Transverse colon (tissue), 4 donors: ENCODE measurements around the gene RDH5. TPM values are rescaled to one million over a fixed set of nuclear protein-coding genes. Genes with fewer than 3 reads are reported as not detected.

Experiments used
- DNase-seq: peaks from one replicate; pipeline ENCODE4 v3.0.0-alpha.2; 2019
- H3K27ac ChIP-seq, 4 donors: fragments of 200-600 bp; sonication (generic); 2 replicates each; pipeline ENCODE4 v1.5.1; 2016 to 2018; ENCODE audit warnings: inconsistent platforms in 4 of 4
- H3K27me3 ChIP-seq: fragments of 200-600 bp; sonication (generic); 2 replicates; pipeline ENCODE4 v1.5.1; 2017; ENCODE audit warnings: inconsistent platforms
- H3K36me3 ChIP-seq, 4 donors: fragments of 200-600 bp; sonication (generic); 2 replicates each; pipeline ENCODE4 v1.5.1; 2017 to 2019; ENCODE audit warnings: inconsistent platforms in 4 of 4
- H3K4me1 ChIP-seq, 4 donors: fragments of 200-600 bp; sonication (generic); 2 replicates each; pipeline ENCODE4 v1.5.1; 2017 to 2020; ENCODE audit warnings: inconsistent platforms in 4 of 4
- H3K4me3 ChIP-seq, 4 donors: fragments of 200-600 bp; sonication (generic); 1 replicate in 1 of 4; 2 replicates in 3 of 4; pipeline versions ENCODE4 v1.5.1 to v1.6.1; 2017 to 2019; ENCODE audit warnings: inconsistent platforms in 4 of 4
- H3K9me3 ChIP-seq, 2 donors: fragments of 200-600 bp; sonication (generic); 2 replicates each; pipeline ENCODE4 v1.5.1; 2017 to 2019; ENCODE audit warnings: inconsistent platforms in 2 of 2
- EP300 ChIP-seq: sonication (generic); formaldehyde crosslinking; IDR thresholded peaks from one replicate; pipeline ENCODE4 v1.6.1; 2017; ENCODE audit warnings: antibody characterized with exemption, low read depth
- POLR2A ChIP-seq: fragments of 450-650 bp; IDR thresholded peaks from one replicate; pipeline ENCODE4 v1.6.1; 2016; ENCODE audit warnings: antibody characterized with exemption, mild to moderate bottlenecking, moderate library complexity
- POLR2AphosphoS5 ChIP-seq, 3 donors: sonication (generic); formaldehyde crosslinking; IDR thresholded peaks; one replicate each; pipeline ENCODE4 v1.6.1; 2016; ENCODE audit warnings: antibody characterized with exemption in 3 of 3
- WGBS, 2 donors: methylation state at CpG; one replicate each; pipeline ENCODE4 v1.1.5; 2018; ENCODE audit warnings: low coverage in 1 of 2; 5-methylcytosine and 5-hydroxymethylcytosine counted together
- in situ Hi-C, 4 donors: fragments of 200-750 bp; cut with MboI; loops; one replicate each; pipeline versions ENCODE4 v1.15.0 to v1.15.1; 2017; ENCODE audit warnings: low sequenced_read_pairs in 3 of 4, low pct_ligation_motif_present in 1 of 4, low pct_unique_long_range_greater_than_20kb in 1 of 4
- intact Hi-C: fragments of 100-400 bp; cut with DNase I; formaldehyde crosslinking; loops from one replicate; pipeline ENCODE4 v1.15.1; 2023; ENCODE audit warnings: low total_unique reads
- total RNA-seq, 4 donors: library from RNA; depleted of rRNA; stranded (reverse); fragments of >200 nt; gene quantifications; one replicate each; pipeline ENCODE4 v1.1.0, GENCODE V29; 2016
- TF ChIP-seq, protein P1 (sequence below), 5 experiments: fragments of 200-600 bp in 3 of 5; fragments of 450-650 bp in 2 of 5; sonication (generic) in 3 of 5; IDR thresholded peaks; 1 replicate in 2 of 5; 2 replicates in 3 of 5; pipeline ENCODE4 v1.5.1; 2016 to 2017; ENCODE audit warnings: antibody characterized with exemption in 5 of 5, inconsistent platforms in 3 of 5, mild to moderate bottlenecking in 2 of 5, moderate library complexity in 1 of 5

RDH5 gene
- total RNA-seq, 4 donors from 2014 or later, result 16.5 to 74.4 (median 58.3) TPM

DNA sequence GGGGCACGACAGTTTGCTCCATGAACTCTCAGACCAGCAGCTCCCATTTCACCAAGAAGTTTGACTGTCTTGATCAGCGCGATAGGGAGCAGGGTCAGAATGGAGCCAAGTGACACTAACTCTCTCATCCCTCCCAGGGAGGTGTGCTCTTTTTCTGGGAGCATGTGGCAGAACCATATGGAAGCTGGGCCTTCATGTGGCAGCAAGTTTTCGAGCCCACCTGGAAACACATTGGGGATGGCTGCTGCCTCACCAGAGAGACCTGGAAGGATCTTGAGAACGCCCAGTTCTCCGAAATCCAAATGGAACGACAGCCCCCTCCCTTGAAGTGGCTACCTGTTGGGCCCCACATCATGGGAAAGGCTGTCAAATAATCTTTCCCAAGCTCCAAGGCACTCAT, 36.5 kb upstream of the RDH5 start:
- Histone ChIP-seq H3K9me3 (no peaks in the 10 kb centered on the region), H3K27me3 (no peaks in the 10 kb centered on the region), H3K27ac (no peak overlapping the region), H3K36me3 (no peaks in the 10 kb centered on the region), H3K4me3 (no peak overlapping the region), H3K4me1 (peaks cover 7 to 26% (median 15%) of the 10 kb centered on the region in 4 donors)
- in situ Hi-C loops (no loop called here), intact Hi-C loops (no loop called here)
- no peak for DNase-seq
- TF ChIP-seq EP300 (no peak), POLR2A (no peak), POLR2AphosphoS5 (IDR thresholded peaks at IDR 0.05) (no peak)
- TF ChIP-seq, protein P1, sequence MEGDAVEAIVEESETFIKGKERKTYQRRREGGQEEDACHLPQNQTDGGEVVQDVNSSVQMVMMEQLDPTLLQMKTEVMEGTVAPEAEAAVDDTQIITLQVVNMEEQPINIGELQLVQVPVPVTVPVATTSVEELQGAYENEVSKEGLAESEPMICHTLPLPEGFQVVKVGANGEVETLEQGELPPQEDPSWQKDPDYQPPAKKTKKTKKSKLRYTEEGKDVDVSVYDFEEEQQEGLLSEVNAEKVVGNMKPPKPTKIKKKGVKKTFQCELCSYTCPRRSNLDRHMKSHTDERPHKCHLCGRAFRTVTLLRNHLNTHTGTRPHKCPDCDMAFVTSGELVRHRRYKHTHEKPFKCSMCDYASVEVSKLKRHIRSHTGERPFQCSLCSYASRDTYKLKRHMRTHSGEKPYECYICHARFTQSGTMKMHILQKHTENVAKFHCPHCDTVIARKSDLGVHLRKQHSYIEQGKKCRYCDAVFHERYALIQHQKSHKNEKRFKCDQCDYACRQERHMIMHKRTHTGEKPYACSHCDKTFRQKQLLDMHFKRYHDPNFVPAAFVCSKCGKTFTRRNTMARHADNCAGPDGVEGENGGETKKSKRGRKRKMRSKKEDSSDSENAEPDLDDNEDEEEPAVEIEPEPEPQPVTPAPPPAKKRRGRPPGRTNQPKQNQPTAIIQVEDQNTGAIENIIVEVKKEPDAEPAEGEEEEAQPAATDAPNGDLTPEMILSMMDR (IDR thresholded peaks at IDR 0.05), result no peak
- WGBS, 2 donors, result 89 to 100% methylated on average over 3 to 7 of the region's 7 CpGs

DNA sequence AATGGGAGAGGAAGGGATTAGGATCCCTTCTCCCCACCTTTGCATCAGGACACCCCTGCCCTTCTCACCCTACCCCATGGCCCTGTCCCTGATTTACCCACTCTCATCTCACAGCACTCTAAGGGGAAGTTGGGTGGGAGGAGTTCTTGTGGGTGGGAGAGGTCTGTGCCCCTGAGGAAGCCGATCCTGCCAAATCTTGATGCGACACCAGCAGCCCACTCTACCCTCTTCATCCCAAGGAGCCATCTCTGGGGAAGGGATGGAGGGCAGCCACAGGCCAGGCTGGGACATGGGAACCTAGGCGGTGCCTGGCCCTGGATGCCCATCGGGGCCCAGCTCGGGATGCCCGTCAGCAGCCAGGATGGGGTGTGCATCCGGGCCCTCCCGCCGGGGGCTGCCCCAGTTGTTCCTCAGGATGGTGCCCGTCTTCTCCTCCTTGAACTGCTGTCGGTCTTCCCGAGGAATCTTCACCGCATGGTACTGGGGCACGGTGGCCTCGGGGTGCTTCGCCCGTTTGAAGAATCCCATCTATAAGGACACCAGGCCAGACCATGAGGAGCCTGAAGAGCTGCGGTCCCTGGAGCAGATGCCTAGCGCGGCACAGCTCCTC, 35.3 kb upstream of the RDH5 start:
- Histone ChIP-seq H3K27me3 (no peaks in the 10 kb centered on the region), H3K27ac (no peak overlapping the region), H3K36me3 (no peaks in the 10 kb centered on the region), H3K4me1 (peaks cover 7 to 26% (median 15%) of the 10 kb centered on the region in 4 donors), H3K4me3 (no peak overlapping the region), H3K9me3 (no peaks in the 10 kb centered on the region)
- TF ChIP-seq EP300 (no peak), POLR2AphosphoS5 (IDR thresholded peaks at IDR 0.05) (no peak), POLR2A (no peak)
- TF ChIP-seq, protein P1 (IDR thresholded peaks at IDR 0.05), result no peak
- DNase-seq, result no peak
- in situ Hi-C loops, result no loop called here
- intact Hi-C loops, result no loop called here
- 94 to 100% methylated on average over 1 to 20 of the region's 20 CpGs for WGBS, 2 donors

DNA sequence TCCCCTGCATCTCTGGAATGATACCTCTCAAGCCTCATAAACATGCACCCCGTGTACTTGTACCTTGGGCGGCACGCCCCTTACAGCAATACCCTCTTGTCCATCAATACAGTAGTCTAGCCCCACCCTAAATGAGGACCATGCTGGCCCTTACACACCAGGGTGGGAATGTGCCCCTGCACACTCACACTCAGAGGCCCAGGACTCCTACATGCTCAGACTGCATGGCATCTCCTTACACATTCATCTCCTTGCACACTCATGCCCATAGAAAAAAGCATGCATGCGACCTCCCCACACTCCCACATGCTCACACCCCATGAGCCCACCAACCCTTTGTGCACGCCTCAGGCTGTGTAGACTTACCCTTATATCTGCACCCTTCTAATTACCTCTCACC, 34.5 kb upstream of the RDH5 start:
- in situ Hi-C loops, result no loop called here
- H3K27me3 ChIP-seq, result no peaks in the 10 kb centered on the region
- H3K9me3 ChIP-seq, result no peaks in the 10 kb centered on the region
- H3K4me1 ChIP-seq, result peaks cover 7 to 26% (median 15%) of the 10 kb centered on the region in 4 donors
- no peak overlapping the region for H3K27ac ChIP-seq
- no peak for TF ChIP-seq EP300
- no peak for TF ChIP-seq POLR2AphosphoS5 (IDR thresholded peaks at IDR 0.05)
- TF ChIP-seq, protein P1 (IDR thresholded peaks at IDR 0.05), result no peak
- no peak for TF ChIP-seq POLR2A
- DNase-seq, result no peak
- H3K36me3 ChIP-seq, result no peaks in the 10 kb centered on the region
- intact Hi-C loops, result no loop called here
- no peak overlapping the region for H3K4me3 ChIP-seq
- WGBS, 2 donors, result 78 to 87% methylated on average over 4 to 5 of the region's 5 CpGs

DNA sequence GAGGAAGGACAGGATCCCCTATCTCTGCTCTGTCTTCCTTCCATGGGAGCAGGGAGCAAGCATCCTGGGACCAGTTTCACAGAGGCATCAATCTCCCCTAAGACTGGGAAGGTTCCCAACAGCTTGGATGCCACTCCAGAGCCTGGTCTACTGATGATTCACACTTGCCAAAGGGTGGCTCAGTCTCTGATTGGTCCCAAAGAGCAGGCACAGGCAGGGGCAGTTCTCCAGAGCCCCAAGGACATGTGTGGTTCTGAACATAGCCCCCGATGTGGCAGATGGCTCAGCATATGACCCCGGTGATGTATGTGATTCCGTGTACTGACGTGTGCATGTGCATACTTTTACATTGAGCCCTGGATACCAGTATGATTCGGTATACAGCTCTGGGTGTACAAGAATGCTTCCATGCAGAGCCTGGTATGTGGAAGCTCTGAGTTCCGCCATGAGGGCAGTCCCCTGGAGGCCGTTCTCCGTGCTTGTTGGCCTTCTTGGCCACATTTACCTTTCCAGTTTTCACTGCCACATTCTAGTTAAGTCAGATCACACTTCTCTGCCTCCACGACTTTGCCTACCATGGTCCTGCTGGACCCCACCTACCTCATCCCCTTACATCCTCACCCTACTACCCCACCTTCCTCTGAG, 33.7 kb upstream of the RDH5 start:
- H3K27me3 ChIP-seq, result no peaks in the 10 kb centered on the region
- no peaks in the 10 kb centered on the region for H3K36me3 ChIP-seq
- no peak overlapping the region for H3K4me3 ChIP-seq
- 87 to 90% methylated on average over 5 to 9 of the region's 9 CpGs for WGBS, 2 donors
- no peaks in the 10 kb centered on the region for H3K9me3 ChIP-seq
- intact Hi-C loops (no loop called here), in situ Hi-C loops (no loop called here)
- H3K27ac ChIP-seq, result no peak overlapping the region
- TF ChIP-seq POLR2AphosphoS5 (IDR thresholded peaks at IDR 0.05) (no peak), POLR2A (no peak), EP300 (no peak)
- TF ChIP-seq, protein P1 (IDR thresholded peaks at IDR 0.05), result no peak
- peaks cover 5 to 18% (median 8%) of the 10 kb centered on the region in 4 donors for H3K4me1 ChIP-seq
- no peak for DNase-seq
